Activated CD4-positive, CD25-positive, alpha-beta regulatory T cell treated with anti-CD3 and anti-CD28 coated beads, Interleukin-2, amount 50 U/mL, for 72 hours (primary cell): ENCODE measurements around the gene PRR3.

Source experiments
- DNase-seq: peaks from one replicate; pipeline ENCODE4 v3.0.0; 2021

Gene PRR3

DNA sequence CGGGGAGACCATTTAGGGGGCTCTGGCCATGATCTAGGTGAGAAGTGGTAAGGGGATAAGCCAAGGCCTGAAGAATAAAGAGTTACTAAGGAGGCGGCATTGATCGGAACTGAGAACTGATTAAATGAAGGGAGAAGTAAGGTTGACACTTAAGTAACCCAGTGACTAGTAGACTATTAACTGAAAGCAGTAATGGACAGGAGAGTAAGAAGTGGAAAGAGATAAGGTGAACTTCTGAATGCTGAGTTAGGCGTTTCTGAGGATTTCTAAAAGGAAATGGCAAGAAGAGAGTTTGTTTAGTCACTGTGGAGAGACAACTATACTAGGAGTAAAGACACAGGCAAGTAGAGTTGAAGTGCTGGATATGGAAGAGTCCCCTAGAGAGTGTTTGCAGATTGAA lies 16.0 kb downstream of the PRR3 start:
- no peak for DNase-seq

DNA sequence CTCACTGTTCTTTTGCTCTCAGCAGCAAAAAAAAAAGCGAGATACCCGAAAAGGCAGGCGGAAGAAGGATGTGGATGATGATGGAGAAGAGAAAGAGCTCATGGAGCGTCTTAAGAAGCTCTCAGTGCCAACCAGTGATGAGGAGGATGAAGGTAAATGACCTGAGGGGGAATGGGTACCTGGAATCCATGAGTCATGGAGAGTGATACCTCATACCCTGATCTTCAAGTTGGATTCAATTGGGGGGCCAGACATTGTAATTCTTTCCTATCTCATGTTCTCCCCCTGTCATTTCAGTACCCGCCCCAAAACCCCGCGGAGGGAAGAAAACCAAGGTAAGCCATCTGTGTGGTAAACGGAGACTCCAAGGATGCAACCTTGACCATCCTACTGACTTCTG lies 21.0 kb downstream of the PRR3 start:
- no peak for DNase-seq

- no peak for DNase-seq
Measured at GRCh38 chr6:30583921-30584320, 26.8 kb downstream of the PRR3 start.

DNA sequence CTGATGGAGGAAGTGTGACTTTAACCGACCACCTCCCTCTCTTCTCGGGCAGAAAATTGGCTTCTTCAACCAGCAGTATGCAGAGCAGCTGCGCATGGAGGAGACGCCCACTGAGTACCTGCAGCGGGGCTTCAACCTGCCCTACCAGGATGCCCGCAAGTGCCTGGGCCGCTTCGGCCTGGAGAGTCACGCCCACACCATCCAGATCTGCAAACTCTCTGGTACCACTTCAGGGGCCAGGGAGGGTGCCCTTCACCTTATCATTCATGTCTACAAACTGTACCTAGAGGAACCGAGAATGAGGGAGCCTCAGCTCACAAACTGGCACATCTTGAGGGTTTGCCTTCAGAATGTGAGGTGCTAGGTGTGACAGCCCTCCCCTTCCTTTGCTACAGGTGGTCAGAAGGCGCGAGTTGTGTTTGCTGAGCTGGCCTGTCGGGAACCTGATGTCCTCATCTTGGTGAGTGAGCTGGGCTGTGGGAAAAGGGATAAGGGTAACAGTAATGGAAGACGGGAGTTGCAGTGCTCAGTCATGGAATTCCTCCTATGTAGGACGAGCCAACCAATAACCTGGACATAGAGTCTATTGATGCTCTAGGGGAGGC lies 32.8 kb downstream of the PRR3 start:
- no peak for DNase-seq

GRCh38 chr6:30590509-30590908 lies 33.4 kb downstream of the PRR3 start:
- no peak for DNase-seq

DNA sequence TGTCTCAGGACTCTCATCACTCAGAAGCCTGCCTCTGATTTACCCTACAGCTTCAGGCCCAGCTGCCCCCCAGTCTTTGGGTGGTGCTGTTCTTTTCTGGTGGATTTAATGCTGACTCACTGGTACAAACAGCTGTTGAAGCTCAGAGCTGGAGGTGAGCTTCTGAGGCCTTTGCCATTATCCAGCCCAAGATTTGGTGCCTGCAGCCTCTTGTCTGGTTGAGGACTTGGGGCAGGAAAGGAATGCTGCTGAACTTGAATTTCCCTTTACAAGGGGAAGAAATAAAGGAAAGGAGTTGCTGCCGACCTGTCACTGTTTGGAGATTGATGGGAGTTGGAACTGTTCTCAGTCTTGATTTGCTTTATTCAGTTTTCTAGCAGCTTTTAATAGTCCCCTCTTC lies 33.9 kb downstream of the PRR3 start:
- no peak for DNase-seq

- no peak for DNase-seq
Measured at GRCh38 chr6:30592287-30592686, 35.2 kb downstream of the PRR3 start.

DNA sequence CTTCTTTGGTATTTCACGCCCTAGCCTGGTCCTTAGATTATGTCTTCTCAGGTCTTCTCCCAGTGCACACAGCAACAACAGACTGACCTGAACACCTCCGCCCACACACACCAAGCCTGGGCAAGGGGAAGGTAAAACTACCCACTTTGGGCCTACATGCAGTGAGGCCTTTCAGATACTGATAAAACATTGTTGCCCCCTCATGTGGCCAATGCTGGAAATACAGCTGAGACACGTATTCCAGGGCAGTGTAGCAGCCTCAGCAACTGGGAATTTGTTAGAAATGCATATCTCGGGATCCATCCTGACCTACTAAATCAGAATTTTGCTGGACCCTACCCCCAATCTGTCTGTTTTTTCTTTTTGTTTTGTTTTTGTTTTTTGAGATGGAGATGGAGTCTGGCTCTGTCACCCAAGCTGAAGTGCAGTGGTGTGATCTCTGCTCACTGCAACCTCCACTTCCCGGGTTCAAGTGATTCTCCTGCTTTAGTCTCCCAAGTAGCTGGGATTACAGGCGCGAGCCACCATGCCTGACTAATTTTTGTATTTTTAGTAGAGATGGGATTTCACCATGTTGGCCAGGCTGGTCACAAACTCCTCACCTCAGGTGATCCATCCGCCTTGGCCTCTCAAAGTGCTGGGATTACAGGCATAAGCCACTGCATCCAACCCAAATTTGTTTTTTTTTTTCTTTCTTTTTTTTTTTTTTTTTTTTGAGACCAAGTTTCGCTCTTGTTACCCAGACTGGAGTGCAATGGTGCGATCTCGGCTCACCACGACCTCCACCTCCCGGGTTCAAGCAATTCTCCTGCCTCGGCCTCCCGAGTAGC lies 40.4 kb downstream of the PRR3 start:
- peak; percentile 81 for DNase-seq

DNA sequence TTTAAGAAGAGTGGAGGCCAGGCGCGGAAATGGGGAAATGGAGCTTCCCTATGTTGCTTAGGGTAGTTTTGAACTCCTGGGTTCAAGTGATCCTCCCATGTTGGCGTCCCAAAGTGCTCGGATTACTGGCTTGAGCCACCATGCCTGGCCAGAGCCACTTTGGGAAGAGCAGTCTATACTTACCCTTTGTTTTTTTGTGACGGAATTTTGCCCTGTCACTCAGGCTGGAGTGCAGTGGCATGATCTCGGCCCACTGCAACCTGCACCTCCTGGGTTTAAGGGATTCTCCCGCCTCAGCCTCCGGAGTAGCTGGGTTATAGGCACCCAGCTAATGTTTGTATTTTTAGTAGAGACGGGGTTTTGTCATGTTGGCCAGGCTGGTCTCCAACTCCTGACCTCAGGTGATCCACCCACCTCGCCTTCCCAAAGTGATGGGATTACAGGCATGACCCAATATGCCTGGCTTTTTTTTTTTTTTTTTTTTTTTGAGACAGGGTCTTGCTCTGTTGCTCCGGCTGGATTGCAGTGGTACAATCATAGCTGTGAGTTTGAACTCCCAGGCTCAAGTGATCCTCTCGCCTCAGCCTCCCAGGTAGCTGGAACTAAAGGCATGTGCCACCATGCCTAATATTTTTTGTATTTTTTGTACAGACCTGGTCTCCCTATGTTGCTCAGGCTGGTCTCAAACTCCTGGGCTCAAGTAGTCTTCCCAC lies 42.0 kb downstream of the PRR3 start:
- no peak for DNase-seq

DNA sequence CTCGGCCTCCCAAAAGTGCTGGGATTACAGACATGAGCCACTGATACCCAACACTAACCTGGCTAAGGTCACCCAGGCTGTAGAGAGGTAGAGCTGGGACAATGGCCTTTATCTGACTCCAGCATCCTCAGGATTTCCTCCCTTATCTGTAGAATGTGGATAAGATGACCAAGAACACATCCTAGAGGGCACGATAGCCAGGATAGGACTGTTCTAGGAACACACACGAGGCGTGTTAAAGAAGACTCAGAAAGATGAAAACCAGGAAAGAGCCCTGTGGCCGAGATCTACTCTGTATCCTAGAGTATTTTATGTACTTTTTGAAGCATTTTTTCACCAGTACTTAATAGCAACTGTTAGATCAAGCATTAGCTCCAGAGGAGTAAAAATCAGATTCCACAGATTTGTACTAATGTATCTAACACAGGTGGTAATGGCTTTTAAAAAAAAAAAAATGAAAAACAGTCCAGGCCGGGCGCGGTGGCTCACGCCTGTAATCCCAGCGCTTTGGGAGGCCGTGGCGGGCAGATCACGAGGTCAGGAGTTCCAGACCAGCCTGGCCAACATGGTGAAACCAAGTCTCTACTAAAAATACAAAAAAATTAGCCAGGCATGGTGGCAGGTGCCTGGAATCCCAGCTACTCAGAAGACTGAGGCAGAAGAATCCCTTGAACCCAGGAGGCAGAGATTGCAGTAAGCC lies 42.7 kb downstream of the PRR3 start:
- DNase-seq = no peak

DNA sequence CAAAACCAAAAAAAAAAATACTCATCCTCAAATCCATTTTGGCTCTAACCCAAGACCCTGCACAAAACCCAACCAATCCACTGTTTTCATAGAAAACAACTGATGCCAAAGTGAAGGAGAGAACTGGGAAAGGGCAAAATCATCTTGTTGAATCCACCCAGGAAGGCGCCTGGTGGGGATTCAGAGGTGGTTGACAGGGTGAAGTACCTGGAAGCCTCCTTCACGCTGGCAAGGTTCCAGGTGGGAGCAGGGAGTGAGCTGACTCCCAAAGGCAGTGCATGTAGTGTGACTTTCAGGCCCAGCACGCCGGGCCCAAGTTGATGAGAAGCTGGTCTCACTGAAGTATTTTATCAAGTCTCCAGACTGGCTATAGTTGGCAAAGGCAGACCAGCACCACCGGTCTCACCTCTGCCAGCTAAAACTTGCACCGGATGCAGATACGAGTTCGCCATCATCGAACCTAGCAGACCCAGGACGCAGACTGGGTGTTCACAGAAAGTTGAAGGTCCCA lies 43.4 kb downstream of the PRR3 start:
- no peak for DNase-seq

GRCh38 chr6:30601436-30601814 lies 44.3 kb downstream of the PRR3 start:
- no peak for DNase-seq

DNA sequence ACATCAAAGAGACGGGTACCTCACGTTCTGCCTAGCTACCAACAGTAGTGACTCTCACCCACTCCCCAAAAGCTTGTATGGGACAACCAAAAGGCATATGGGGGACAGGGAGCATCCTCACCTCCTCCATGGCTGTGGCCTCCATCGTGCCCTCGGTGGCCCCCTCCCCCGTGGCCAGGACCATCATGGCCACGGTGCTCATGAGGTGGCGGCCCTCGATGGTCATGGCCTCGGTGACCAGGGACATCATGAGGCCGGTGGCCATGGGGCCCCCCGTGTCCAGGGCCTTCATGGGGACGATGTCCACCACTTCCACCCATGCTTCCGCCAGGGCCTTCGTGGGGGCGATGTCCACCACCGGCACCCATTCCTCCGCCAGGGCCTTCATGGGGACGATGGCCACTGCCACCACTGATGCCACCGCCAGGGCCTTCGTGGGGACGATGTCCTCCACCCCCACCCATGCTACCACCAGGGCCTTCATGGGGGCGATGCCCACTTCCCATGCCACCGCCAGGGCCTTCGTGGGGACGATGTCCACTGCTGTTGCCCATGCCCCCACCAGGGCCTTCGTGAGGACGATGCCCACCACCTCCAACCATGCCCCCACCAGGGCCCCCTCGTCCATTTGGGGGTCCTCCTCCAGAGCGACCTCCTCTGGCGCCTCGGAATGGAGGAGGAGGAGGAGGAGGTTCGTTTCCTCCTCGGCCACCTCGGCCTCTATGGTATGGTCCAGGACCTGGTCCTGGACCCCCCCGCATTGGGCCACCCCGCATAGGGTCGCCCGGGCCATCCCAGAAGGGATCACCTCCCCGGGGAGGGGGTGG lies 44.9 kb downstream of the PRR3 start:
- DNase-seq = no peak

- DNase-seq = no peak
Measured at GRCh38 chr6:30603961-30604360, 46.9 kb downstream of the PRR3 start.

DNA sequence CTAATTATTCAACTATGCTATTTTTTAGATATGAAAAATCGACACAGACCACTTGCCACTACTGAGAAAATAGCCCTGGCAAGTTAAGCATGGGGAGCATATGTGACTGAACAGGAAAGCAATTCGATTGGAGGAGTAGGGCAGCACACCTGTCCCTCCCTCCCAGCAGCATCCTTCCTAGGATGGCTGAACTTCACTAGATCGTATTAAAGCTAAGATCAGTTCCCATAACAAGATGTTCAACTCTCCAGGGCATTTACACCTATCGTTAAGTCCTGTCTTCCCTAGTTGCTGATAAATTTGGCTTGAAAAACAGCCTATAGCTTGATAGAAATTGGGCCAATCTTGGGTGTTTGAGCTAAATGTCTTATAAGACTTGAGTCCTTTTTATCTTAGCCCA lies 53.0 kb downstream of the PRR3 start:
- DNase-seq = no peak

DNA sequence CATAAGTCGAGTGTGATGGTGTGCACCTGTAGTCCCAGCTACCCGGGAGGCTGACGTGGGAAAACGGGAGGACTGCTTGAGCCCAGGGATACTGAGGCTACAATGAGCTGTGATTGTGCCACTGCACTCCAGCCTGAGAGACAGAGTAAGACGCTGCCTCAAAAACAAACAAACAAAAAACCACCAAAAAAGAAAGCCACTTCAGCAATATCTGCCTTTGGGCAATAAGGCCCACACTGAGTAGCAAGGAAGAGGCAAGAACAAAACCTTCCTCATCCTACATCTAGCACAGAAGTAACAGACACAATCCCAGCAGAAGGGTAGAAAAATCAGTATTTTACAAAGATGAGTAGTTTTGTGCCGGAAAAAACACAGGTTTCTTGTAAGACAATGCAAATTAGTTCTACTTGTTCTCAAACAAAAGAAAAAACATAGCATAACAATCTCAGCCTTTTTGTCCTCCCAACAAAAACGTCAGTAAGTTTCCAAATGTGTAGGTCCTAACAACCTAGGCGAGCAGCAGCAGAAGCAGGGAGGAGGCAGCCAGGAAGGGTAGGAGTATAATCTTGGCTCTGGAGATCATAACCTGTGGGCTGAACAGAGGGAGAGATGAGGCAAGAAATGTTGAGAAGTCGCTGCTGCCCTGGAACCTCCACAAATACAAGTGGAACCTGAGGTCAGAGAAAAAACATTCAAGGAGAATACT lies 54.2 kb downstream of the PRR3 start:
- no peak for DNase-seq

GRCh38 chr6:30611856-30612194 lies 54.7 kb downstream of the PRR3 start:
- no peak for DNase-seq

GRCh38 chr6:30612213-30612612 lies 55.1 kb downstream of the PRR3 start:
- DNase-seq = no peak

GRCh38 chr6:30612687-30613248 lies 55.7 kb downstream of the PRR3 start:
- DNase-seq = no peak
